ENCODE measurements around the gene RNF223. TPM values are rescaled to one million over a fixed set of nuclear protein-coding genes. Genes with fewer than 3 reads are reported as not detected.
A peak's percentile ranks its signal among the peaks of the same experiment; 100 is the strongest.

RNF223 gene
- total and polyA plus RNA-seq, 2 of the 8 experiments (the other 6 are each of a cell fraction or from before 2014, with no cell fraction given) = not detected

DNA sequence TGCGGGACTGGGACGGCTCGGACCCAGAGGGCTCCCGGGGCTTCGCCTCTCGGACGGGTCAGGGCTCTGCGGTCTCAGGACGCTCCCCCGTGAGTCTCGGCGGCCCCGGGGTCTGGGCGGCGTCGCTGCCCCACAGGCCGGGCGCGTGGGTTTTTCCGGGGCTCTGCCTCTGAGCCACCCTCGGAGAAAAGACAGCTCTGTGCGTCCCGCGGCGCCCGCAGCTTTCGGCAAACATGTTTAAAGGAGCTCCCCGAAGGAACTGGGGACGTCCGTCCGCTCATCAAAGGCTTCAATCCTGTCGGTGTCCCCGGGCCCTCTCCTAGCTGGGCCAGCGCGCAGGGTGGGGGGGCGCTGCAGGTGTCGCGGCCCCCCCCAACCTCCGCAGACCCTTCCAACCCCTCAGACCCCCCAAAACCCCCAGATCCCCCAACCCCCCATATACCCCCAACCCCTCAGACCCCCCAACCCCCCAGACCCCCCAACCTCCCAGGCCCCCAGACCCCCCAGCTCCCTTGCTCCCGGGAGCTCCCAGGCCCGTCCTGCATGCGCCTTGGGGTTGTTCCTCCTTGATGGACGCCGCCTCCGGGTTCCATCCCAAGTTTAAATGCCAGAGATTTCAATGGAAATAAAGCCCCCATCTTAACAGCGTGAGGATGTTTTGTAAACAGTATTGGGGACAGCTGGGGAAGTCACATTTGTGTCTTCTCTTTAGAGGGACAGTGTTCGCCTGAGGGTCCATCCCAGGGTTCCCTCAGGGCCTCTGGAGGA, 42.8 kb upstream of the RNF223 start:
- no peak overlapping the region for H2BK5ac ChIP-seq (ENCODE audit: low read depth, low read length)
- no peak overlapping the region for H3K23ac ChIP-seq (ENCODE audit: insufficient read length)
- H3K14ac ChIP-seq (ENCODE audit: insufficient read length) = no peak overlapping the region
- CTCF ChIA-PET (ENCODE audit: partially characterized antibody) = interaction anchor here (0.8 to 1.5 kb wide), 3 partner anchors 14 to 174 kb away, joined by 3 to 4 read pairs (median 3); no protein-coding TSS in a partner anchor
- no peaks in the 10 kb centered on the region for H3K36me3 ChIP-seq (ENCODE audit: control insufficient read depth in 2 of 4, insufficient read depth in 4 of 4, low read length in 3 of 4)
- FAIRE-seq (no peak), DNase-seq (ENCODE audit: low read depth in 1 of 2, low spot score in 2 of 2) (no peak)
- H3K9me3 ChIP-seq (ENCODE audit: insufficient read depth in 2 of 2, low read depth in 1 of 2, low read length in 1 of 2) = peaks cover 4 to 5% of the 10 kb centered on the region in 2 experiments; a peak in 1 of 4 replicates
- peaks cover 0 to 2% of the 10 kb centered on the region in 2 experiments for H4K20me1 ChIP-seq (replicated peaks in 1 of 2; ENCODE audit: control insufficient read depth in 1 of 2, insufficient read depth in 2 of 2, low read length in 2 of 2)
- H2BK12ac ChIP-seq (ENCODE audit: low read depth, low read length) = no peak overlapping the region
- no peak overlapping the region for H2BK15ac ChIP-seq (ENCODE audit: low read length)
- H3K4ac ChIP-seq (replicated peaks; ENCODE audit: insufficient read length, low read depth, low read length) = no peak overlapping the region
- peaks cover 0 to 5% (median 2%) of the 10 kb centered on the region in 4 experiments; a peak in 4 of 7 replicates for H3K4me1 ChIP-seq (replicated peaks in 1 of 4; ENCODE audit: control insufficient read depth in 3 of 4, insufficient read depth in 4 of 4, low read length in 3 of 4)
- H4K91ac ChIP-seq (replicated peaks; ENCODE audit: insufficient read length, low read length) = no peak overlapping the region
- peak overlapping the region; percentile 79 for H4K8ac ChIP-seq (ENCODE audit: extremely low read depth, insufficient read depth, low read length)
- POLR2A ChIA-PET (ENCODE audit: partially characterized antibody) = interaction anchor here (1.0 kb wide), 2 partner anchors 58 to 114 kb away, joined by 3 read pairs; no protein-coding TSS in a partner anchor
- H2AFZ ChIP-seq (ENCODE audit: low read length) = no peak overlapping the region
- H3K23me2 ChIP-seq (ENCODE audit: low read depth, low read length) = peaks cover 7% of the 10 kb centered on the region; the same call in 1 of the 2 replicates
- 21% methylated on average over 31 of the region's 47 CpGs; no CpG with 5 or more reads in 1 of the 2 experiments for WGBS, 2 experiments (ENCODE audit: extremely low coverage in 1 of 2, insufficient coverage in 1 of 2, insufficient read length in 1 of 2, insufficient replicate concordance in 2 of 2, low coverage in 1 of 2, low lambda C conversion rate in 2 of 2, missing lambda C conversion rate in 1 of 2)
- H2BK120ac ChIP-seq (replicated peaks; ENCODE audit: low read depth, low read length) = no peak overlapping the region
- peaks cover 2 to 19% (median 15%) of the 10 kb centered on the region in 4 experiments; a peak in 6 of 7 replicates for H3K27me3 ChIP-seq (replicated peaks in 1 of 4; ENCODE audit: control insufficient read depth in 3 of 4, extremely low read depth in 1 of 4, insufficient read depth in 3 of 4, low read length in 3 of 4)
- H3K27ac ChIP-seq (ENCODE audit: low read depth, low read length) = no peak overlapping the region
- peaks cover 2% of the 10 kb centered on the region for H3K79me1 ChIP-seq (ENCODE audit: low read depth, low read length)
- peak overlapping the region; percentile 64 to 77 for H3K4me2 ChIP-seq (ENCODE audit: insufficient read depth in 1 of 2, low read depth in 2 of 2, low read length in 2 of 2)
- no peak overlapping the region for H3K56ac ChIP-seq (replicated peaks; ENCODE audit: insufficient read length, low read depth, low read length)
- H2AK5ac ChIP-seq (ENCODE audit: low read depth, low read length) = no peak overlapping the region
- H3K18ac ChIP-seq (ENCODE audit: extremely low read depth, low read length) = no peak overlapping the region
- H2BK20ac ChIP-seq (ENCODE audit: low read length) = no peak overlapping the region
- H4K5ac ChIP-seq (ENCODE audit: insufficient read length, low read depth, low read length) = no peak overlapping the region
- peak overlapping the region; percentile 48 to 78 (median 50) for H3K4me3 ChIP-seq (ENCODE audit: extremely low read depth in 1 of 4, insufficient read depth in 2 of 4, low read depth in 3 of 4, low read length in 4 of 4)
- H3K9ac ChIP-seq (replicated peaks in 1 of 4; ENCODE audit: extremely low read depth in 1 of 4, low read depth in 3 of 4, low read length in 3 of 4) = no peak overlapping the region
- TF ChIP-seq KDM1A (IDR thresholded peaks at IDR 0.05; ENCODE audit: borderline replicate concordance, low read length) = no peak
- no peak for TF ChIP-seq RFX5 (IDR thresholded peaks at IDR 0.05; ENCODE audit: borderline replicate concordance, low read depth, low read length)
- 0 out of 2 replicates have a peak, but pooled peaks have one; percentile 29 for TF ChIP-seq SUZ12 (IDR thresholded peaks at IDR 0.05; ENCODE audit: low read length)
- no peak for TF ChIP-seq EGR1 (IDR thresholded peaks at IDR 0.05; ENCODE audit: borderline replicate concordance, low read depth, low read length)
- peak; percentile 7 for TF ChIP-seq ASH2L (IDR thresholded peaks at IDR 0.05; ENCODE audit: low read length)
- 0 out of 2 replicates have a peak, but pooled peaks have one; percentile 37 for TF ChIP-seq GABPA (IDR thresholded peaks at IDR 0.05; ENCODE audit: borderline replicate concordance, insufficient read depth, low read length)
- H3K79me2 ChIP-seq (ENCODE audit: control insufficient read depth in 1 of 2, insufficient read depth in 2 of 2, low read length in 2 of 2) = peaks cover 0 to 8% of the 10 kb centered on the region in 2 experiments; a peak in 1 of 4 replicates

Measured in H1 (cell line).